Fibroblast of skin of right biceps (primary cell): Measurements from ENCODE around the gene RREB1.

Source experiments
- DNase-seq: peaks from one replicate; pipeline ENCODE4 v3.0.0-alpha.2; 2013

The RREB1 gene

GRCh38 chr6:7229376-7230326 lies 121.9 kb downstream of the RREB1 start:
- DNase-seq = no peak

- no peak for DNase-seq
Observed at GRCh38 chr6:7230327-7230691, 122.5 kb downstream of the RREB1 start.

- no peak for DNase-seq
Observed at GRCh38 chr6:7230956-7231713, 123.4 kb downstream of the RREB1 start.

GRCh38 chr6:7232351-7232750 lies 124.6 kb downstream of the RREB1 start:
- no peak for DNase-seq

- DNase-seq = no peak
Observed at GRCh38 chr6:7234547-7234946, 126.8 kb downstream of the RREB1 start.

- DNase-seq = no peak
Observed at GRCh38 chr6:7235712-7236305, 128.0 kb downstream of the RREB1 start.

- no peak for DNase-seq
Observed at GRCh38 chr6:7236306-7237209, 128.8 kb downstream of the RREB1 start.

- no peak for DNase-seq
Observed at GRCh38 chr6:7237653-7238188, 130.0 kb downstream of the RREB1 start.

GRCh38 chr6:7238526-7238899 lies 130.8 kb downstream of the RREB1 start:
- DNase-seq = no peak

GRCh38 chr6:7238900-7239589 lies 131.3 kb downstream of the RREB1 start:
- peak; percentile 73 for DNase-seq

- no peak for DNase-seq
Observed at GRCh38 chr6:7239590-7239948, 131.8 kb downstream of the RREB1 start.

GRCh38 chr6:7240351-7240750 lies 132.6 kb downstream of the RREB1 start:
- DNase-seq = no peak

GRCh38 chr6:7241160-7241559 lies 133.4 kb downstream of the RREB1 start:
- no peak for DNase-seq

GRCh38 chr6:7241709-7242645 lies 134.2 kb downstream of the RREB1 start:
- DNase-seq = peak; percentile 43

GRCh38 chr6:7242835-7243178 lies 135.0 kb downstream of the RREB1 start:
- DNase-seq = peak; percentile 40

- DNase-seq = peak; percentile 62
Observed at GRCh38 chr6:7243179-7243981, 135.6 kb downstream of the RREB1 start.

- DNase-seq = no peak
Observed at GRCh38 chr6:7245668-7246393, 138.1 kb downstream of the RREB1 start.

GRCh38 chr6:7246401-7247178 lies 138.8 kb downstream of the RREB1 start:
- no peak for DNase-seq

GRCh38 chr6:7247179-7247456 lies 139.4 kb downstream of the RREB1 start:
- DNase-seq = no peak
